Measurements from ENCODE around the gene S100A5. TPM values are rescaled to one million over a fixed set of nuclear protein-coding genes. Genes with fewer than 3 reads are reported as not detected.
"Not testable (repeated sequence)": the region's sequence is repeated elsewhere in the genome, so short reads cannot be mapped to it uniquely, and the experiment has no call there.

Gene S100A5
- total RNA-seq, 2 donors from 2014 or later: not detected

GRCh38 chr1:153536671-153537375, 3.9 kb downstream of the S100A5 start:
- DNase-seq (ENCODE audit: low spot score): peak; percentile 80
- intact Hi-C loops (cut with DNase I): no loop called here

GRCh38 chr1:153536012-153536670, 4.6 kb downstream of the S100A5 start:
- intact Hi-C loops (cut with DNase I): no loop called here
- peak; percentile 97 for DNase-seq (ENCODE audit: low spot score)

GRCh38 chr1:153535242-153536011, 5.3 kb downstream of the S100A5 start, which contains the start of gene S100A6:
S100A6 (minus strand) TSS chr1:153535991; CDS start chr1:153535339, 652 bp downstream.
- DNase-seq (ENCODE audit: low spot score): peak; percentile 88
- intact Hi-C loops (cut with DNase I): no loop called here

- intact Hi-C loops (cut with DNase I): loop anchor here (5.0 kb wide), 1 partner anchor 32 kb away; the partner anchor contains the start of gene S100A2 (in 2 of the 2)
- no peak for DNase-seq (ENCODE audit: low spot score)
These were observed 5.9 kb downstream of the S100A5 start for GRCh38 chr1:153534925-153535241.

- peak; percentile 48 for DNase-seq (ENCODE audit: low spot score)
- intact Hi-C loops (cut with DNase I): loop anchor here (5.0 kb wide), 1 partner anchor 33 kb away; the partner anchor contains the start of gene S100A2 (in 2 of the 2)
These were observed 6.4 kb downstream of the S100A5 start for GRCh38 chr1:153534226-153534924.

GRCh38 chr1:153533689-153534201, 7.0 kb downstream of the S100A5 start:
- peak; percentile 92 for DNase-seq (ENCODE audit: low spot score)
- intact Hi-C loops (cut with DNase I): loop anchor here (5.0 kb wide), 1 partner anchor 34 kb away; the partner anchor contains the start of gene S100A2 (in 2 of the 2)

- intact Hi-C loops (cut with DNase I): loop anchor here (5.0 kb wide), 1 partner anchor 34 kb away; the partner anchor contains the start of gene S100A2 (in 2 of the 2)
- DNase-seq (ENCODE audit: low spot score): peak; percentile 95
These were observed 7.8 kb downstream of the S100A5 start for GRCh38 chr1:153532769-153533599.

GRCh38 chr1:153532181-153532580, 8.6 kb downstream of the S100A5 start:
- intact Hi-C loops (cut with DNase I): loop anchor here (5.0 kb wide), 1 partner anchor 35 kb away; the partner anchor contains the start of gene S100A2 (in 2 of the 2)
- DNase-seq (ENCODE audit: low spot score): peak; percentile 12

- peak; percentile 43 for DNase-seq (ENCODE audit: low spot score)
These were observed 9.1 kb downstream of the S100A5 start for GRCh38 chr1:153531638-153532037.

GRCh38 chr1:153527683-153528040, 13.1 kb downstream of the S100A5 start:
- no peak for DNase-seq (ENCODE audit: low spot score)
- intact Hi-C loops (cut with DNase I): no loop called here

More at GRCh38 chr1:153531638-153532037, 9.1 kb downstream of the S100A5 start:
- intact Hi-C loops (cut with DNase I): loop anchor here (5.0 kb wide), 1 partner anchor 36 kb away; the partner anchor contains the start of gene S100A2 (in 2 of the 2)

GRCh38 chr1:153527023-153527682, 13.6 kb downstream of the S100A5 start:
- DNase-seq (ENCODE audit: low spot score): peak; percentile 49
- intact Hi-C loops (cut with DNase I): no loop called here

GRCh38 chr1:153526132-153526543, 14.6 kb downstream of the S100A5 start:
- DNase-seq (ENCODE audit: low spot score): peak; percentile 29

GRCh38 chr1:153525088-153525728, 15.5 kb downstream of the S100A5 start:
- intact Hi-C loops (cut with DNase I): no loop called here
- DNase-seq (ENCODE audit: low spot score): peak; percentile 74

More at GRCh38 chr1:153526132-153526543, 14.6 kb downstream of the S100A5 start:
- intact Hi-C loops (cut with DNase I): no loop called here

GRCh38 chr1:153522353-153523048, 18.2 kb downstream of the S100A5 start:
- intact Hi-C loops (cut with DNase I); DNase-seq (ENCODE audit: low spot score): not testable (repeated sequence)

- intact Hi-C loops (cut with DNase I); DNase-seq (ENCODE audit: low spot score): not testable (repeated sequence)
These were observed 18.9 kb downstream of the S100A5 start for GRCh38 chr1:153521808-153522207.

- intact Hi-C loops (cut with DNase I): no loop called here
- DNase-seq (ENCODE audit: low spot score): no peak
These were observed 19.8 kb downstream of the S100A5 start for GRCh38 chr1:153520818-153521476.
